ENCODE data around the gene WNT8B.

DNA sequence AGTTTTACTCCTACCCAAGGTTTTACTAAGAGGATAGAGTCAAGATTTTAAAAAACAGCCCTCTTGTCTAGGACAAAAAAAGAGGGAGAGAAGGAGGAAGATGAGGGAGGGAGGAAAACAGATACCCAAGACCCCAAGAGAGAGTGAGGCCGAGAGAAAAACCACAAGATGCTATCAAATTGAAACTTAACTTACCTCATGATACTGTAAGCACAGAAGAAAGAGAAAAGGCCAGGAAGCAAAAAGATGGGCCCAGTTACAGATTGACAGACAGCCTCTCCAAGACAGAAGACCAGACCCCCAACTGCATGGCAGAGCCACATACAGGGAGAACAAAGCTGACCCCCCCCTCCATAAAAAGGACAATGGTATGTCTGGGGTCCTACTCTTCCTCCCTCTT, 45.5 kb downstream of the WNT8B start:
- no peak for TF ChIP-seq EP300 (IDR thresholded peaks at IDR 0.05; ENCODE audit: low read depth in 2 of 2, low read length in 2 of 2)
- TF ChIP-seq EP300 (CRISPR knock-in tag; IDR thresholded peaks at IDR 0.05; ENCODE audit: borderline replicate concordance) = no peak
- no peak for TF ChIP-seq SRF (IDR thresholded peaks at IDR 0.05; ENCODE audit: low read depth, low read length)
- TF ChIP-seq, protein P1, sequence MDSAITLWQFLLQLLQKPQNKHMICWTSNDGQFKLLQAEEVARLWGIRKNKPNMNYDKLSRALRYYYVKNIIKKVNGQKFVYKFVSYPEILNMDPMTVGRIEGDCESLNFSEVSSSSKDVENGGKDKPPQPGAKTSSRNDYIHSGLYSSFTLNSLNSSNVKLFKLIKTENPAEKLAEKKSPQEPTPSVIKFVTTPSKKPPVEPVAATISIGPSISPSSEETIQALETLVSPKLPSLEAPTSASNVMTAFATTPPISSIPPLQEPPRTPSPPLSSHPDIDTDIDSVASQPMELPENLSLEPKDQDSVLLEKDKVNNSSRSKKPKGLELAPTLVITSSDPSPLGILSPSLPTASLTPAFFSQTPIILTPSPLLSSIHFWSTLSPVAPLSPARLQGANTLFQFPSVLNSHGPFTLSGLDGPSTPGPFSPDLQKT (CRISPR knock-in tag; IDR thresholded peaks at IDR 0.05; ENCODE audit: borderline replicate concordance) = no peak
- TF ChIP-seq FOXJ3 (CRISPR knock-in tag; IDR thresholded peaks at IDR 0.05; ENCODE audit: borderline replicate concordance) = no peak

All from HepG2 (cell line).